Activated CD8-positive, alpha-beta memory T cell treated with anti-CD3 and anti-CD28 coated beads, Interleukin-2, amount 50 U/mL, for 1 hour (primary cell): ENCODE measurements around the gene MARCHF10.

Source experiments
- DNase-seq: peaks from one replicate; pipeline ENCODE4 v3.0.0-alpha.2; 2020; ENCODE audit errors: extremely low read depth

The MARCHF10 gene

GRCh38 chr17:62751060-62751691 is 56.9 kb downstream of the MARCHF10 start:
- DNase-seq: no peak

DNA sequence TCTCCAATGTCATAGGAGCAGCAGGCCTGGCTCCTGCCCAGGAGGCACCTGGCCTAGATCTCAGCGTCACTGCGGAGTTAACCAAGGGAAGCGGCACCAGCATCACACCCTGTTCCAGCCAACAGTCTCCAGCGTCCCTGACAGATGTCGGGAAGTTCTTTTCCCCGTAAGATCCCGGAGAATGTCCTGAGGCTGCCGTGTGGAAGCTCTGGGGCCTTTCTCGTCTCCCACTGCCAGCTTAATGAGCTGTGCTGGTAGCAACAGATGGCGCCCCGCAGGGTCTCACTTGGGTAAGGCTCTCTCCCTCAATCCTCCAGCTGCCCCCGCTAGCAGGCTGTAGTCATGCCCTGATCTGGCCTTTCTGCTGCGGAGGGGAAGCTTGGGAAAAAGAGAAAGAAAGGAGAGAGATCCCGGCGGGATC is 57.5 kb downstream of the MARCHF10 start:
- no peak for DNase-seq

DNA sequence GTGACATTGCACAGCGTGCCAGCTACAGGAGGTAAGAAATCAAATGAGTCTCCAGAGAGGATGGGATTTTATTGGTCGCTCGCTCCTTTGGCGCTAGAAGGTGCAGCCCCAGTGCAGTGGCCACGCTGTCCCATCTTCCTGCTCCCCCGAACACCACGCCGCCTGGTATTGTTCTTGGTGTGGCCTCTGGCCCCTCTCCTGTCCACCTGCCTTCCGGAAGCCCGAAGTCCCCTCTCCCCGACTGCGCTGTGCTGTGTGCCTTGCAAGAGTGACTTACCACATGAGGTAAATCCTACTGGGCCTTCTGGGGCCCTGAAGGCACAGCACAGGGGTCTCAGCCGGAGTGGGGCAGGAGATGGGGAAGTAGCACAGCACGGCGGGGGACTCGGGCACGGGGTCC is 58.2 kb downstream of the MARCHF10 start:
- DNase-seq: no peak

- DNase-seq: no peak
Measured at GRCh38 chr17:62746941-62747340, 61.2 kb downstream of the MARCHF10 start.

DNA sequence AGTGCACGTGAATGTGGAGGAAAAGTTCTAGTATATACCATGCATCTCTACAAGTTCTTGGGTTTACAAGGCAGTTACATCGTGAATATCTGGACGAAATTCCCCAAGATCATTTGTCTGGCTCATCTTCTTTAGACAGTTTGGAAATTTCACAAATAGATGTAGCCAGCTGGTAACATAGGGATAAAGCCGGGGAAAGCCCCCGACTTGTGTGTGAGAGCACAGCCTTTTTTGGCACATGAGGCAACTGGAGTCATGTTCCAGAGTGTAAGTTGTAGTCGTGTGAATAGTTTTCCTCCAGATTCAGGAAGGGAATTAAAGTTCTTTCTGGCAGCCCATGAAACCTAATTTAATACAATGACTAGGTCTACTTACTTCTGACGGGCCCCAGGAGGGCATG is 62.3 kb downstream of the MARCHF10 start:
- DNase-seq: no peak

DNA sequence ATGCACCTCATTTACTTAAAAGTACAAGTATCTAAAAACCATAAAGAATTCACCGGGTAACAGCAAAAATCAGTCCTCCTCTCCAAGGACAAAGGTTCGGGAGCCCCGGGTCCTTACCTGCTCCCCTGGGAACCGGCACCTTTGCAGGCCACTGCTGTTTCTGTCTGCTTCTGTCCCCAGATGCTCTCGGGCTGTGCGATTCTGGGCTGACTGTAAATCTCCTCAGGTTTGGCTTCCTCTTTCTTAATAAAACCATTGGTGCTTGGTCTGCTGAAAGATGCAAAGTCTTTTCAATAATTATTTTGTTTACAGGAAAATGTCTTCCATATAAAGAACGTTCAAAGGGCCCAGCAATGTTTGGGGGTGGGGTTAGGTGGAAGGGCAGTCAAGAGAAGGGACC is 63.9 kb downstream of the MARCHF10 start:
- no peak for DNase-seq

- DNase-seq: no peak
Measured at GRCh38 chr17:62741290-62741689, 66.8 kb downstream of the MARCHF10 start.

DNA sequence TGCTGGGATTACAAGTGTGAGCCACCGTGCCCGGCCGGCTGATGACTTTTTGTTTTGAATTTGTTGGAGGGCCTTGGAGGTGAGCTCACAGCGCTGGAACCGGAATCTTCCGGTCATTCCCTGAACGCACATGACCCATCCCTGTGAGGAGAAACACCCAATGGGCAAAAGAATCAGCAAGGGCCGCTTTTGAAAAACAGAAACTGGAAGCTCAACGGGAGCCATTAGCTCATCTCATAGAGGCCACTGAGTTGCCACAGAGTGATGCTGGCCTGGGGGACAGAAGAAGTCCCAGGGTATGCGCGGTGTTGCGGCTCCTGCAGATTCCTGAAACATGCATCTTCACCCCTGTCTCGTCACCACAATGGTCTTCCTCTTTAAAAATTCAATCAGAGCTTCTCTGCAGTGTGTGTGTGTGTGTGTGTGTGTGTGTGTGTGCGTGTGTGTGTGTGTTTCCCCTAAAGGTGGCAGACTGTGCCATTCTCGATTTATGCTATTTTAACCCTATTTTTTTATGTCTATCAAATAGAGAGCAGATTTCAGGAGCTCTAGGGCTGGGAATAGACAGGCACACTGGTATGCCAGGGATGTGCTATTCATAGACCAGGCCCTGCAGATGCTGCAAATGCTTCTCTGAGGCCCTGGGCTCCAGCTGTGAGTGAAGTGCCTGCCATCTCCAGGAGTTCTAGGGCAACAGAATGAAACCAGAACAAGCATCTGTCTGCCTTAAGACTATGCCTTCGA is 68.3 kb downstream of the MARCHF10 start:
- DNase-seq: no peak

- DNase-seq: no peak
Measured at GRCh38 chr17:62738281-62738680, 69.8 kb downstream of the MARCHF10 start.

GRCh38 chr17:62737513-62737912 is 70.6 kb downstream of the MARCHF10 start:
- DNase-seq: no peak

GRCh38 chr17:62735044-62735651 is 73.0 kb downstream of the MARCHF10 start:
- DNase-seq: no peak

- DNase-seq: no peak
Measured at GRCh38 chr17:62732125-62732524, 76.0 kb downstream of the MARCHF10 start.

GRCh38 chr17:62727916-62728672 is 80.0 kb downstream of the MARCHF10 start:
- no peak for DNase-seq

GRCh38 chr17:62725791-62726249 is 82.3 kb downstream of the MARCHF10 start:
- no peak for DNase-seq

- DNase-seq: peak; percentile 17
Measured at GRCh38 chr17:62724398-62725146, 83.5 kb downstream of the MARCHF10 start.

DNA sequence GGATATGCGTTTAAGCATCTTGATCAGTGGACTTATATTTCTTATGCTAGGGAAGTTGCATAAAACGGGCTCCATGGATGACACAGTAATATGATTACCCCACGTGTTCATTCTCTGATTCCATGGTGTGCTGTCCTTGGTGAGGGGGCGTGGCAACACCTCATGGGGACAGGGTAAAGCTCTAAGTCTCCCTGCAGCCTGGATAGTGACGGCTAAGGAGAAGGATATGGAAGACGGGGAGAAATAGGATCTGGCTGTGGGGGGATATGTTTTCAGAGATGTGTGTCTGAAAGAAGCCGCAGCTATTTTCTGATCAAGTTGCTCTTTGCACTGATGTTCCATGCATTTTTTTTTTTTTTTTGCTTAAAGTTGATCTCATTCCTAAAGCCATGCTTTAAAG is 84.3 kb downstream of the MARCHF10 start:
- DNase-seq: no peak

GRCh38 chr17:62722625-62723024 is 85.5 kb downstream of the MARCHF10 start:
- no peak for DNase-seq

DNA sequence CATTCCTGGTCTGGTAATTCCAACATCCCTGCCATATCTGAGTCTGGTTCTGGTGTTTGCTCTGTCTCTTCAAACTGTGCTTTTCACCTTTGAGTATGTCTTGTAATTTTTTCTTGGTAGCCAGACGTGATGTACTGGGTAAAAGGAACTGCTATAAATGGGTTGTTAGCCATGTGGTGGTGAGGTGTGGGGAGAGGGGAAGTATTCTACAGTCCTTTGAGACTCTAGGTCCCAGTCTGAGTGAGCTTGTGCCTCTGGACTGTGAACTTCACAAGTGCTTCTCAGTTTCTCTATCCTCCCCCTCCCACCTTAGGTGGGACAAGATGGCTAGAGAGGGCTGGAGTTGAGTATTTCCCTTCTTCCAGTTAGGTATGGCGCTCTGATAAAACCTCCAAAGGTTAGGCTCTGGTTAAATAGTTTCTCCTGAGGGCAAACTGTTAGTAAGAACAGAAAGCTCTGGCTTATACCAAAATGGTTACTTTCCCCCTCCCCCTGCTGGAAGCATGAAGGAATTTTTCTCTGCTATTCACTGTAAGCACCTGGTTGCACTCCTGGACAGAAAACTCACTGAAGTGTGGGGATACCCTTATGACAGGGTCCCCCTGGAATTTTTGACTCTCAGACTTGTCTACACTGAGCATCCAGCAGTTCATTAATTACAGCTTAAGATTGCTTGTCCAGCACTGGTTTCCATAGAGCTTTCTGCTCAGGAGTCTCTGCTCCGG is 87.8 kb downstream of the MARCHF10 start:
- DNase-seq: no peak

DNA sequence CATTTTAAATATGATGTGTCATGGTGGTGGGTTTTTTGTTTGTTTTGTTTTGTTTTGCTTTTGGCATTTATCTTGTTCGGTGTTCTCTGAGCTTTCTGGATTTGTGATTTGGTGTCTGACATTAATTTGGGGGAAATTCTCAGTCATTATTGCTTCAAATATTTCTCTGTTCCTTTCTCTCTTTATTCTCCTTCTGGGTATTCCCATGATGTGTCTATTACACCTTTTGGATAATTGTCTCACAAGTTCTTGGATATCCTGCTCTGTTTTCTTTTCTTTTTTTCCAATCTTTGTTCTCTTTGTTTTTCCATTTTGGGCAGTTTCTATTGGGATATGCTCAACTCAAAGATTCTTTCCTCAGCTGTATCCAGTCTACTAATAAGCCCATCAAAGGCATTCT is 88.5 kb downstream of the MARCHF10 start:
- no peak for DNase-seq

- DNase-seq: no peak
Measured at GRCh38 chr17:62718429-62718828, 89.7 kb downstream of the MARCHF10 start.

GRCh38 chr17:62717889-62718288 is 90.2 kb downstream of the MARCHF10 start:
- DNase-seq: no peak
